SK-N-SH (cell line): Measurements from ENCODE around the gene COL21A1. TPM values are rescaled to one million over a fixed set of nuclear protein-coding genes. Genes with fewer than 3 reads are reported as not detected.

Source experiments
- CTCF ChIA-PET: fragments of 300-600, 350-600 bp; formaldehyde crosslinking; extraction: SDS; loops from one replicate; lab custom pipeline; 2021; lab: Yijun Ruan, JAX
- POLR2A ChIA-PET: fragments of 350-600 bp; sonication (Branson Sonifier 250); formaldehyde crosslinking; extraction: SDS; loops from one replicate; lab custom pipeline; 2020; ENCODE audit warnings: antibody characterized with exemption, inconsistent platforms; lab: Yijun Ruan, JAX
- DNase-seq: peaks from one replicate; pipeline ENCODE4 v3.0.0; 2012
- H2AFZ ChIP-seq: fragments of 200-600 bp; sonication (generic); 2 replicates; pipeline ENCODE4 v1.8.1; 2016; ENCODE audit warnings: antibody characterized with exemption, mild to moderate bottlenecking, low read depth
- H3F3A ChIP-seq: fragments of 200-600 bp; sonication (generic); replicated peaks from 2 replicates; pipeline ENCODE3; 2016; ENCODE audit warnings: antibody characterized with exemption, mild to moderate bottlenecking; ENCODE audit not compliant: insufficient read depth
- H3K27ac ChIP-seq, 2 experiments: fragments of 200-500 bp in 1 of 2; fragments of 200-600 bp in 1 of 2; sonication (Bioruptor generic) in 1 of 2; sonication (generic), shearing (Covaris generic) in 1 of 2; 2 replicates each; pipeline versions ENCODE4 v1.5.1 to v1.6.1; 2014 to 2016; ENCODE audit warnings: low read depth in 2 of 2, inconsistent platforms in 1 of 2, low read length in 1 of 2, mild to moderate bottlenecking in 1 of 2, mixed read lengths in 1 of 2
- H3K27me3 ChIP-seq: fragments of 200-600 bp; sonication (generic), shearing (Covaris generic); 2 replicates; pipeline ENCODE4 v1.6.1; 2016; ENCODE audit warnings: mixed run types; ENCODE audit not compliant: insufficient read depth
- H3K36me3 ChIP-seq, 2 experiments: fragments of 200-500 bp in 1 of 2; fragments of 200-600 bp in 1 of 2; sonication (Bioruptor generic) in 1 of 2; sonication (generic) in 1 of 2; replicated peaks in 1 of 2; 2 replicates each; pipeline versions ENCODE3 to v1.5.1; 2014 to 2016; ENCODE audit warnings: low read length in 1 of 2, mild to moderate bottlenecking in 1 of 2; ENCODE audit not compliant: insufficient read depth in 2 of 2, control insufficient read depth in 1 of 2
- H3K4me1 ChIP-seq, 2 experiments: fragments of 200-500 bp in 1 of 2; fragments of 200-600 bp in 1 of 2; sonication (Bioruptor generic) in 1 of 2; sonication (generic), shearing (Covaris generic) in 1 of 2; 2 replicates each; pipeline versions ENCODE4 v1.5.1 to v1.6.1; 2014 to 2016; ENCODE audit warnings: low read depth in 1 of 2, low read length in 1 of 2, mixed run types in 1 of 2; ENCODE audit not compliant: insufficient read depth in 2 of 2, control insufficient read depth in 1 of 2
- H3K4me2 ChIP-seq: fragments of 200-600 bp; sonication (generic), shearing (Covaris generic); 2 replicates; pipeline ENCODE4 v1.6.1; 2017; ENCODE audit warnings: mixed run types
- H3K4me3 ChIP-seq, 2 experiments: fragments of 200-500 bp in 1 of 2; fragments of 200-600 bp in 1 of 2; sonication (Bioruptor generic) in 1 of 2; sonication (generic), shearing (Covaris generic) in 1 of 2; 2 replicates each; pipeline versions ENCODE4 v1.5.1 to v1.8.1; 2014 to 2016; ENCODE audit warnings: low read depth in 2 of 2, inconsistent platforms in 1 of 2, low read length in 1 of 2, mild to moderate bottlenecking in 1 of 2, mixed read lengths in 1 of 2, moderate library complexity in 1 of 2
- H3K79me2 ChIP-seq: fragments of 200-600 bp; sonication (generic); 2 replicates; pipeline ENCODE4 v1.8.1; 2017; ENCODE audit warnings: mild to moderate bottlenecking; ENCODE audit not compliant: insufficient read depth
- H3K9ac ChIP-seq: fragments of 200-600 bp; sonication (generic); 2 replicates; pipeline ENCODE4 v1.6.1; 2017; ENCODE audit warnings: mixed run types
- H3K9me2 ChIP-seq: fragments of 200-600 bp; sonication (generic); 2 replicates; pipeline ENCODE4 v1.6.1; 2017; ENCODE audit warnings: mixed run types
- H3K9me3 ChIP-seq: fragments of 200-600 bp; sonication (generic); 2 replicates; pipeline ENCODE4 v1.6.1; 2017; ENCODE audit warnings: mixed run types, mild to moderate bottlenecking, moderate library complexity
- H4K20me1 ChIP-seq: fragments of 200-600 bp; sonication (generic); 2 replicates; pipeline ENCODE4 v1.6.1; 2017; ENCODE audit warnings: mild to moderate bottlenecking, mixed run types; ENCODE audit not compliant: insufficient read depth
- EP300 ChIP-seq, 2 experiments: IDR thresholded peaks; 2 replicates each; pipeline versions ENCODE4 v1.4.0 to v1.6.1; 2012; ENCODE audit warnings: borderline replicate concordance in 1 of 2, low read depth in 1 of 2, low read length in 1 of 2
- EZH2phosphoT487 ChIP-seq: fragments of 200-600 bp; sonication (generic); IDR thresholded peaks from 2 replicates; pipeline ENCODE4 v1.6.1; 2017; ENCODE audit warnings: low read depth, mixed run types, mild to moderate bottlenecking, antibody characterized with exemption, moderate library complexity, borderline replicate concordance
- FOXM1 ChIP-seq: IDR thresholded peaks from 2 replicates; pipeline ENCODE4 v1.4.0; 2012; ENCODE audit warnings: low read depth, mild to moderate bottlenecking
- MAX ChIP-seq: IDR thresholded peaks from 2 replicates; pipeline ENCODE4 v1.4.0; 2012; ENCODE audit warnings: low read depth
- MXI1 ChIP-seq: IDR thresholded peaks from 2 replicates; pipeline ENCODE4 v1.6.1; 2012; ENCODE audit warnings: mild to moderate bottlenecking, low read depth, low read length, improper control_type of control experiment
- NFIC ChIP-seq: IDR thresholded peaks from 2 replicates; pipeline ENCODE4 v1.4.0; 2012; ENCODE audit warnings: borderline replicate concordance
- NRF1 ChIP-seq: IDR thresholded peaks from 2 replicates; pipeline ENCODE4 v1.6.1; 2012; ENCODE audit warnings: low read depth, mild to moderate bottlenecking, low read length
- PBX3 ChIP-seq: IDR thresholded peaks from 2 replicates; pipeline ENCODE4; 2012
- POLR2AphosphoS5 ChIP-seq: IDR thresholded peaks from 2 replicates; pipeline ENCODE4 v1.6.1; 2012; ENCODE audit warnings: low read depth, low read length
- REST ChIP-seq: IDR thresholded peaks from 2 replicates; pipeline ENCODE4 v1.6.1; 2012; ENCODE audit warnings: mild to moderate bottlenecking, low read depth, low read length, moderate library complexity
- RFX5 ChIP-seq: IDR thresholded peaks from 2 replicates; pipeline ENCODE4 v1.6.1; 2012; ENCODE audit warnings: mild to moderate bottlenecking, improper control_type of control experiment, low read length
- RXRA ChIP-seq: IDR thresholded peaks from 2 replicates; pipeline ENCODE4 v1.4.0; 2012; ENCODE audit warnings: low read depth, mild to moderate bottlenecking, borderline replicate concordance
- TCF12 ChIP-seq: IDR thresholded peaks from 2 replicates; pipeline ENCODE4 v1.4.0; 2012
- USF2 ChIP-seq: fragments of 150-350 bp; IDR thresholded peaks from 2 replicates; pipeline ENCODE4 v1.6.1; 2017; ENCODE audit warnings: antibody characterized with exemption, low read length, low read depth, borderline replicate concordance
- polyA plus RNA-seq, 3 experiments: library from polyadenylated mRNA; depleted of rRNA; stranded (reverse); fragments of >200 nt; gene quantifications; 2 replicates each; pipeline ENCODE4 v1.2.3, GENCODE V29; 2012

The COL21A1 gene
- polyA plus RNA-seq, 1 of the 3 experiments (the other 2 are of a cell fraction), result 0.07 TPM

GRCh38 chr6:56214041-56214702, 33.2 kb downstream of the COL21A1 start:
- DNase-seq, result no peak
- H3K4me3 ChIP-seq, result no peak overlapping the region
- H3K79me2 ChIP-seq, result no peaks in the 10 kb centered on the region
- H3K36me3 ChIP-seq, result no peaks in the 10 kb centered on the region
- H3F3A ChIP-seq, result no peaks in the 10 kb centered on the region
- H3K9me3 ChIP-seq, result no peaks in the 10 kb centered on the region
- no peaks in the 10 kb centered on the region for H4K20me1 ChIP-seq
- no peak overlapping the region for H3K4me2 ChIP-seq
- H3K9ac ChIP-seq, result no peak overlapping the region
- H3K9me2 ChIP-seq, result 0 out of 2 replicates have a peak, but pooled peaks cover 3% of the 10 kb centered on the region
- no peaks in the 10 kb centered on the region for H3K4me1 ChIP-seq
- ChIA-PET CTCF (no interaction called here), POLR2A (no interaction called here)
- H3K27ac ChIP-seq, result peak overlapping the region in 1 of 2 experiments; percentile 21; a peak in 2 of 4 replicates
- TF ChIP-seq NRF1 (no peak), REST (no peak), PBX3 (no peak), USF2 (no peak), EZH2phosphoT487 (no peak), MXI1 (no peak), RFX5 (no peak), FOXM1 (no peak), EP300 (IDR thresholded peaks at IDR 0.05; ENCODE audit: borderline replicate concordance in 1 of 2, low read depth in 1 of 2, low read length in 1 of 2) (peak in 1 of 2 experiments; percentile 23; a peak in 1 of 4 replicates), POLR2AphosphoS5 (no peak), MAX (no peak), TCF12 (peak; percentile 59), NFIC (0 out of 2 replicates have a peak, but pooled peaks have one; percentile 7), RXRA (no peak)
- no peak overlapping the region for H2AFZ ChIP-seq
- H3K27me3 ChIP-seq, result no peaks in the 10 kb centered on the region
